WTC11 (cell line): ENCODE results near the gene TTC24. TPM values are rescaled to one million over a fixed set of nuclear protein-coding genes. Genes with fewer than 3 reads are reported as not detected.
A peak's percentile ranks its signal among the peaks of the same experiment; 100 is the strongest.

Experiments
- ATAC-seq: fragments of 200-7000 bp; cut with Tn5 transposase; 2 replicates; pipeline ENCODE4 v1.10.0; 2021; ENCODE audit warnings: mild to moderate bottlenecking, moderate library complexity
- CTCF ChIA-PET: fragments of 300-600 bp; sonication (Branson Sonifier 250); formaldehyde crosslinking; loops from one replicate; lab custom pipeline; 2021; ENCODE audit warnings: antibody characterized with exemption; lab: Charles Lee
- POLR2A ChIA-PET: fragments of 350-600 bp; sonication (Branson Sonifier 250); formaldehyde crosslinking; loops from one replicate; lab custom pipeline; 2021; ENCODE audit warnings: antibody characterized with exemption; lab: Charles Lee
- DNase-seq: peaks from one replicate; pipeline ENCODE4 v3.0.0; 2021; ENCODE audit warnings: low spot score
- H3K27ac Mint-ChIP-seq: 2 replicates; pipeline ENCODE4 v1.8.0; 2021; ENCODE audit warnings: mixed read lengths
- H3K27me3 Mint-ChIP-seq: 2 replicates; pipeline ENCODE4 v1.8.0; 2021; ENCODE audit warnings: low read depth, mild to moderate bottlenecking, moderate library complexity, mixed read lengths
- H3K36me3 Mint-ChIP-seq: 2 replicates; pipeline ENCODE4 v1.8.0; 2021; ENCODE audit warnings: mixed read lengths
- H3K4me1 Mint-ChIP-seq: 2 replicates; pipeline ENCODE4 v1.8.0; 2022; ENCODE audit warnings: mixed read lengths
- H3K4me3 Mint-ChIP-seq: 2 replicates; pipeline ENCODE4 v1.8.0; 2021; ENCODE audit warnings: mild to moderate bottlenecking, moderate library complexity, mixed read lengths
- H3K9me3 Mint-ChIP-seq: 2 replicates; pipeline ENCODE4 v1.8.0; 2021; ENCODE audit warnings: mixed read lengths
- CBFB ChIP-seq: sonication (generic); formaldehyde crosslinking; IDR thresholded peaks from 2 replicates; pipeline ENCODE4 v1.8.1; 2022; ENCODE audit warnings: mild to moderate bottlenecking, low read depth, missing genetic modification reagents
- ETV6 ChIP-seq: sonication (generic); formaldehyde crosslinking; IDR thresholded peaks from 2 replicates; pipeline ENCODE4 v1.8.1; 2022; ENCODE audit warnings: mild to moderate bottlenecking, missing genetic modification reagents
- GTF2I ChIP-seq: fragments of 250-450 bp; sonication (Bioruptor Pico); conservative IDR thresholded peaks from 2 replicates; pipeline ENCODE4 v1.4.0; 2021; ENCODE audit warnings: mild to moderate bottlenecking
- IRF2 ChIP-seq: sonication (generic); formaldehyde crosslinking; IDR thresholded peaks from 2 replicates; pipeline ENCODE4 v1.8.0; 2022; ENCODE audit warnings: low read depth, missing genetic modification reagents, borderline replicate concordance
- ZNF138 ChIP-seq: sonication (generic); formaldehyde crosslinking; conservative IDR thresholded peaks from 2 replicates; pipeline ENCODE4 v1.8.1; 2022; ENCODE audit warnings: mild to moderate bottlenecking, moderate library complexity, missing genetic modification reagents
- ZNF416 ChIP-seq: fragments of 250-450 bp; sonication (Bioruptor Pico); IDR thresholded peaks from 2 replicates; pipeline ENCODE4 v1.9.0; 2021; ENCODE audit warnings: mild to moderate bottlenecking, inconsistent platforms
- ZNF671 ChIP-seq: fragments of 250-450 bp; sonication (Bioruptor Pico); IDR thresholded peaks from 2 replicates; pipeline ENCODE4 v1.8.0; 2021; ENCODE audit warnings: mild to moderate bottlenecking
- total RNA-seq: library from RNA; stranded (reverse); gene quantifications from 3 replicates; pipeline ENCODE4 v1.2.3, GENCODE V29; 2021
- TF ChIP-seq, protein P1 (sequence below): sonication (generic); formaldehyde crosslinking; IDR thresholded peaks from 2 replicates; pipeline ENCODE4 v1.8.0; 2022; ENCODE audit warnings: mild to moderate bottlenecking, missing genetic modification reagents
- TF ChIP-seq, protein P2 (sequence below): sonication (generic); formaldehyde crosslinking; IDR thresholded peaks from 2 replicates; pipeline ENCODE4 v1.8.1; 2022; ENCODE audit warnings: missing genetic modification reagents, borderline replicate concordance
- TF ChIP-seq, protein P3 (sequence below): sonication (generic); formaldehyde crosslinking; IDR thresholded peaks from 2 replicates; pipeline ENCODE4 v1.8.0; 2022; ENCODE audit warnings: mild to moderate bottlenecking, missing genetic modification reagents
- TF ChIP-seq, protein P4 (sequence below): fragments of 250-450 bp; sonication (Bioruptor Pico); IDR thresholded peaks from 2 replicates; pipeline ENCODE4 v1.9.0; 2021; ENCODE audit warnings: mild to moderate bottlenecking
- TF ChIP-seq, protein P5 (sequence below): sonication (generic); formaldehyde crosslinking; IDR thresholded peaks from 2 replicates; pipeline ENCODE4 v1.8.1; 2022; ENCODE audit warnings: low read depth, mild to moderate bottlenecking, moderate library complexity, missing genetic modification reagents, borderline replicate concordance
- TF ChIP-seq, protein P6 (sequence below): sonication (generic); formaldehyde crosslinking; IDR thresholded peaks from 2 replicates; pipeline ENCODE4 v1.8.1; 2023; ENCODE audit warnings: mild to moderate bottlenecking, moderate library complexity, missing genetic modification reagents
- TF ChIP-seq, protein P7 (sequence below): sonication (generic); formaldehyde crosslinking; conservative IDR thresholded peaks from 2 replicates; pipeline ENCODE4 v1.8.1; 2023; ENCODE audit warnings: mild to moderate bottlenecking, low read depth, missing genetic modification reagents, moderate library complexity
- TF ChIP-seq, protein P8 (sequence below): sonication (generic); formaldehyde crosslinking; IDR thresholded peaks from 2 replicates; pipeline ENCODE4 v1.8.1; 2023; ENCODE audit warnings: mild to moderate bottlenecking, missing genetic modification reagents, moderate library complexity

TTC24 gene
- total RNA-seq, 1 experiment from 2014 or later, result 0.20 TPM

DNA sequence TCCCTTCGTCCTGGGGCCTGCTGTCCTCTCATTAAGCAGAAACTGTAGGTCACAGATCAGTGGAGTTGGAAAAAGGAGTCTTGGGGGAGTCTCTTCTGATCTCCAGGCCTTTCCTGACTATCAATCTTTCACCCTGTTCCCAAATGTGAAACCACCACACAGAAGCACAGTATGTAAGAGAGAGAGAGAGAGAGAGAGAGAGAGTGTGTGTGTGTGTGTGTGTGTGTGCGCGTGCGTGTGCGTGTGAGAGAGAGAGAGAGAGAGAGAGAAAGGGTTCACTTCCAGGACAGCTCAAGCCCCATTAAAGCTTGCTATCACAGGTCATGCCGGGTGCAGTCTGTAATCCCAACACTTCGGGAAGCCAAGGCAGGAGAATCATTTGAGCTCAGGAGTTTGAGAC is 1.5 kb upstream of the TTC24 start:
- Mint-ChIP-seq H3K27me3 (peaks cover 2% of the 10 kb centered on the region), H3K4me1 (no peaks in the 10 kb centered on the region; the same call in 1 of the 2 replicates), H3K9me3 (no peaks in the 10 kb centered on the region)
- TF ChIP-seq ZNF671 (CRISPR knock-in tag), result no peak
- TF ChIP-seq, all 79 proteins: peak for 0
- ATAC-seq (no peak), DNase-seq (no peak)
- no peak overlapping the region for H3K4me3 Mint-ChIP-seq
- H3K36me3 Mint-ChIP-seq, result no peaks in the 10 kb centered on the region
- peak overlapping the region; percentile 46; the same call in 1 of the 2 replicates for H3K27ac Mint-ChIP-seq
- CTCF ChIA-PET, result interaction anchor here (0.8 to 1.8 kb wide), 4 partner anchors 24 to 104 kb away, joined by 3 to 6 read pairs (median 4); partner anchors contain the start of genes HAPLN2 and MEF2D
- POLR2A ChIA-PET, result no interaction called here

DNA sequence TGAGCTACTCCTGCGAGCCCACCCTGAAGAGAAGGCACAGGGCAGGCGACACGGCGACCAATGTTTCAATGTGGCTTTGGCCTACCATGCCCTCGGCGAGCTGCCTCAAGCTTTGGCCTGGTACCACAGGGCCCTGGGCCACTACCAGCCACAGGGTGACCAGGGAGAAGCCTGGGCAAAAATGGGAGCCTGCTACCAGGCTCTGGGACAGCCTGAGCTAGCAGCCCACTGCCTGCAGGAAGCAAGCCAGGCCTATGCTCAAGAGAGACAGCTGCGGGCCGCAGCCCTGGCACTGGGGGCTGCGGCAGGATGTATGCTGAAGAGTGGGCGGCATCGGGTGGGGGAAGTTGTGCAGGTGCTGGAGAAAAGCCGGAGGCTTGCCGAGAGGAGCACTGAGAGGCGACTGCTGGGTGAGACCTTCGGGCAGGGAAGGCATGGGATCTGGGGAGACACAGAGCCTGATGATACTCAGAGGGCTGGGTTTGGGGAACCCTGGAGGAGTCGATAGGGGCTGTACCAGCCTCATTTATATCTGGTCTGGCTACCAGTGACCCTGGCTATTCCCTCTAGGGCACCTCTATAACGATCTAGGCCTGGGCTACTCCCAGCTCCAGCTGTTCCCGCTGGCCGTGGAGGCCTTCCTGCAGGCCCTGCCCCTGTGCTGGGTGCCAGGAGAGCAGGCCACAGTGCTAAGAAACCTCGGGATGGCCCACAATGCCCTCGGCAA is 2.3 kb downstream of the TTC24 start:
- ATAC-seq (no peak), DNase-seq (no peak)
- H3K9me3 Mint-ChIP-seq, result no peaks in the 10 kb centered on the region
- TF ChIP-seq GTF2I (CRISPR knock-in tag) (no peak), ZNF138 (CRISPR knock-in tag) (no peak), ZNF416 (CRISPR knock-in tag) (no peak), CBFB (no peak), ETV6 (CRISPR knock-in tag) (no peak), IRF2 (CRISPR knock-in tag) (no peak)
- TF ChIP-seq, protein P1, sequence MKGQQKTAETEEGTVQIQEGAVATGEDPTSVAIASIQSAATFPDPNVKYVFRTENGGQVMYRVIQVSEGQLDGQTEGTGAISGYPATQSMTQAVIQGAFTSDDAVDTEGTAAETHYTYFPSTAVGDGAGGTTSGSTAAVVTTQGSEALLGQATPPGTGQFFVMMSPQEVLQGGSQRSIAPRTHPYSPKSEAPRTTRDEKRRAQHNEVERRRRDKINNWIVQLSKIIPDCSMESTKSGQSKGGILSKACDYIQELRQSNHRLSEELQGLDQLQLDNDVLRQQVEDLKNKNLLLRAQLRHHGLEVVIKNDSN, result no peak
- TF ChIP-seq, protein P2, sequence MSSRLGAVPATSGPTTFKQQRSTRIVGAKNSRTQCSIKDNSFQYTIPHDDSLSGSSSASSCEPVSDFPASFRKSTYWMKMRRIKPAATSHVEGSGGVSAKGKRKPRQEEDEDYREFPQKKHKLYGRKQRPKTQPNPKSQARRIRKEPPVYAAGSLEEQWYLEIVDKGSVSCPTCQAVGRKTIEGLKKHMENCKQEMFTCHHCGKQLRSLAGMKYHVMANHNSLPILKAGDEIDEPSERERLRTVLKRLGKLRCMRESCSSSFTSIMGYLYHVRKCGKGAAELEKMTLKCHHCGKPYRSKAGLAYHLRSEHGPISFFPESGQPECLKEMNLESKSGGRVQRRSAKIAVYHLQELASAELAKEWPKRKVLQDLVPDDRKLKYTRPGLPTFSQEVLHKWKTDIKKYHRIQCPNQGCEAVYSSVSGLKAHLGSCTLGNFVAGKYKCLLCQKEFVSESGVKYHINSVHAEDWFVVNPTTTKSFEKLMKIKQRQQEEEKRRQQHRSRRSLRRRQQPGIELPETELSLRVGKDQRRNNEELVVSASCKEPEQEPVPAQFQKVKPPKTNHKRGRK (CRISPR knock-in tag), result no peak
- TF ChIP-seq, protein P3, sequence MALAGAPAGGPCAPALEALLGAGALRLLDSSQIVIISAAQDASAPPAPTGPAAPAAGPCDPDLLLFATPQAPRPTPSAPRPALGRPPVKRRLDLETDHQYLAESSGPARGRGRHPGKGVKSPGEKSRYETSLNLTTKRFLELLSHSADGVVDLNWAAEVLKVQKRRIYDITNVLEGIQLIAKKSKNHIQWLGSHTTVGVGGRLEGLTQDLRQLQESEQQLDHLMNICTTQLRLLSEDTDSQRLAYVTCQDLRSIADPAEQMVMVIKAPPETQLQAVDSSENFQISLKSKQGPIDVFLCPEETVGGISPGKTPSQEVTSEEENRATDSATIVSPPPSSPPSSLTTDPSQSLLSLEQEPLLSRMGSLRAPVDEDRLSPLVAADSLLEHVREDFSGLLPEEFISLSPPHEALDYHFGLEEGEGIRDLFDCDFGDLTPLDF, result no peak
- TF ChIP-seq, protein P4, sequence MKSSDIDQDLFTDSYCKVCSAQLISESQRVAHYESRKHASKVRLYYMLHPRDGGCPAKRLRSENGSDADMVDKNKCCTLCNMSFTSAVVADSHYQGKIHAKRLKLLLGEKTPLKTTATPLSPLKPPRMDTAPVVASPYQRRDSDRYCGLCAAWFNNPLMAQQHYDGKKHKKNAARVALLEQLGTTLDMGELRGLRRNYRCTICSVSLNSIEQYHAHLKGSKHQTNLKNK (CRISPR knock-in tag), result no peak
- TF ChIP-seq, protein P5, sequence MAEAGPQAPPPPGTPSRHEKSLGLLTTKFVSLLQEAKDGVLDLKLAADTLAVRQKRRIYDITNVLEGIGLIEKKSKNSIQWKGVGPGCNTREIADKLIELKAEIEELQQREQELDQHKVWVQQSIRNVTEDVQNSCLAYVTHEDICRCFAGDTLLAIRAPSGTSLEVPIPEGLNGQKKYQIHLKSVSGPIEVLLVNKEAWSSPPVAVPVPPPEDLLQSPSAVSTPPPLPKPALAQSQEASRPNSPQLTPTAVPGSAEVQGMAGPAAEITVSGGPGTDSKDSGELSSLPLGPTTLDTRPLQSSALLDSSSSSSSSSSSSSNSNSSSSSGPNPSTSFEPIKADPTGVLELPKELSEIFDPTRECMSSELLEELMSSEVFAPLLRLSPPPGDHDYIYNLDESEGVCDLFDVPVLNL, result no peak
- TF ChIP-seq, protein P6, sequence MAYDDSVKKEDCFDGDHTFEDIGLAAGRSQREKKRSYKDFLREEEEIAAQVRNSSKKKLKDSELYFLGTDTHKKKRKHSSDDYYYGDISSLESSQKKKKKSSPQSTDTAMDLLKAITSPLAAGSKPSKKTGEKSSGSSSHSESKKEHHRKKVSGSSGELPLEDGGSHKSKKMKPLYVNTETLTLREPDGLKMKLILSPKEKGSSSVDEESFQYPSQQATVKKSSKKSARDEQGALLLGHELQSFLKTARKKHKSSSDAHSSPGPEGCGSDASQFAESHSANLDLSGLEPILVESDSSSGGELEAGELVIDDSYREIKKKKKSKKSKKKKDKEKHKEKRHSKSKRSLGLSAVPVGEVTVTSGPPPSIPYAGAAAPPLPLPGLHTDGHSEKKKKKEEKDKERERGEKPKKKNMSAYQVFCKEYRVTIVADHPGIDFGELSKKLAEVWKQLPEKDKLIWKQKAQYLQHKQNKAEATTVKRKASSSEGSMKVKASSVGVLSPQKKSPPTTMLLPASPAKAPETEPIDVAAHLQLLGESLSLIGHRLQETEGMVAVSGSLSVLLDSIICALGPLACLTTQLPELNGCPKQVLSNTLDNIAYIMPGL, result no peak
- TF ChIP-seq, protein P7, sequence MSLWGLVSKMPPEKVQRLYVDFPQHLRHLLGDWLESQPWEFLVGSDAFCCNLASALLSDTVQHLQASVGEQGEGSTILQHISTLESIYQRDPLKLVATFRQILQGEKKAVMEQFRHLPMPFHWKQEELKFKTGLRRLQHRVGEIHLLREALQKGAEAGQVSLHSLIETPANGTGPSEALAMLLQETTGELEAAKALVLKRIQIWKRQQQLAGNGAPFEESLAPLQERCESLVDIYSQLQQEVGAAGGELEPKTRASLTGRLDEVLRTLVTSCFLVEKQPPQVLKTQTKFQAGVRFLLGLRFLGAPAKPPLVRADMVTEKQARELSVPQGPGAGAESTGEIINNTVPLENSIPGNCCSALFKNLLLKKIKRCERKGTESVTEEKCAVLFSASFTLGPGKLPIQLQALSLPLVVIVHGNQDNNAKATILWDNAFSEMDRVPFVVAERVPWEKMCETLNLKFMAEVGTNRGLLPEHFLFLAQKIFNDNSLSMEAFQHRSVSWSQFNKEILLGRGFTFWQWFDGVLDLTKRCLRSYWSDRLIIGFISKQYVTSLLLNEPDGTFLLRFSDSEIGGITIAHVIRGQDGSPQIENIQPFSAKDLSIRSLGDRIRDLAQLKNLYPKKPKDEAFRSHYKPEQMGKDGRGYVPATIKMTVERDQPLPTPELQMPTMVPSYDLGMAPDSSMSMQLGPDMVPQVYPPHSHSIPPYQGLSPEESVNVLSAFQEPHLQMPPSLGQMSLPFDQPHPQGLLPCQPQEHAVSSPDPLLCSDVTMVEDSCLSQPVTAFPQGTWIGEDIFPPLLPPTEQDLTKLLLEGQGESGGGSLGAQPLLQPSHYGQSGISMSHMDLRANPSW, result no peak
- TF ChIP-seq, protein P8, sequence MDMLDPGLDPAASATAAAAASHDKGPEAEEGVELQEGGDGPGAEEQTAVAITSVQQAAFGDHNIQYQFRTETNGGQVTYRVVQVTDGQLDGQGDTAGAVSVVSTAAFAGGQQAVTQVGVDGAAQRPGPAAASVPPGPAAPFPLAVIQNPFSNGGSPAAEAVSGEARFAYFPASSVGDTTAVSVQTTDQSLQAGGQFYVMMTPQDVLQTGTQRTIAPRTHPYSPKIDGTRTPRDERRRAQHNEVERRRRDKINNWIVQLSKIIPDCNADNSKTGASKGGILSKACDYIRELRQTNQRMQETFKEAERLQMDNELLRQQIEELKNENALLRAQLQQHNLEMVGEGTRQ (CRISPR knock-in tag), result no peak
- TF ChIP-seq, all 79 proteins: peak for 0
- Mint-ChIP-seq H3K4me3 (no peak overlapping the region), H3K36me3 (no peaks in the 10 kb centered on the region), H3K27ac (no peak overlapping the region), H3K27me3 (peaks cover 2% of the 10 kb centered on the region), H3K4me1 (peaks cover 20% of the 10 kb centered on the region)
- CTCF ChIA-PET, result interaction anchor here (0.6 to 1.8 kb wide), 15 partner anchors 10 to 196 kb away, joined by 3 to 9 read pairs (median 4); partner anchors contain the start of genes GPATCH4, HAPLN2 and NAXE
- POLR2A ChIA-PET, result interaction anchor here (0.6 kb wide), 1 partner anchor 317 kb away, joined by 5 read pairs; no protein-coding TSS in a partner anchor
